Caki2 (cell line): Measurements from ENCODE around the gene CIDEB. TPM values are rescaled to one million over a fixed set of nuclear protein-coding genes. Genes with fewer than 3 reads are reported as not detected.

Experiments
- DNase-seq: peaks from one replicate; pipeline ENCODE4 v3.0.0-alpha.2; 2015; ENCODE audit warnings: low read depth
- in situ Hi-C: cut with HindIII; loops from 2 replicates; pipeline ENCODE4 v1.10.0; 2016; ENCODE audit warnings: low sequenced_read_pairs, low pct_unique_long_range_greater_than_20kb, mixed read lengths
- total RNA-seq: library from RNA; depleted of rRNA; stranded (reverse); fragments of >200 nt; shearing (Covaris generic); gene quantifications from 2 replicates; pipeline ENCODE4 v1.2.3, GENCODE V29; 2014; ENCODE audit warnings: low replicate concordance

Gene CIDEB
- total RNA-seq, 1 experiment from 2014 or later = 1.0 TPM

GRCh38 chr14:24316597-24316950, 8.8 kb upstream of the CIDEB start:
- in situ Hi-C loops = no loop called here
- no peak for DNase-seq

- no peak for DNase-seq
- in situ Hi-C loops = no loop called here
Observed at GRCh38 chr14:24315807-24316596, 8.2 kb upstream of the CIDEB start.

GRCh38 chr14:24315243-24315806, 7.5 kb upstream of the CIDEB start:
- in situ Hi-C loops = no loop called here
- DNase-seq = no peak

- no peak for DNase-seq
- in situ Hi-C loops = no loop called here
Observed at GRCh38 chr14:24314377-24315193, 6.8 kb upstream of the CIDEB start.

GRCh38 chr14:24313913-24314312, 6.1 kb upstream of the CIDEB start:
- in situ Hi-C loops = no loop called here

GRCh38 chr14:24312736-24313507, 5.1 kb upstream of the CIDEB start:
- in situ Hi-C loops = no loop called here
- no peak for DNase-seq

More at GRCh38 chr14:24313913-24314312, 6.1 kb upstream of the CIDEB start:
- DNase-seq = no peak

- in situ Hi-C loops = no loop called here
- DNase-seq = no peak
Observed at GRCh38 chr14:24311837-24312615, 4.2 kb upstream of the CIDEB start.

- peak; percentile 36 for DNase-seq
- in situ Hi-C loops = no loop called here
Observed at GRCh38 chr14:24310646-24311604, 3.1 kb upstream of the CIDEB start, which contains the start of gene LTB4R. TSS of gene LTB4R (plus strand) at chr14:24311502. CDS start at chr14:24315652, 4,150 bp downstream.

- in situ Hi-C loops = no loop called here
- no peak for DNase-seq
Observed at GRCh38 chr14:24310265-24310645, 2.5 kb upstream of the CIDEB start.

- in situ Hi-C loops = no loop called here
- no peak for DNase-seq
Observed at GRCh38 chr14:24309538-24310264, 1.9 kb upstream of the CIDEB start, which contains the start of gene LTB4R2. TSS of gene LTB4R2 (plus strand) at chr14:24310140. CDS start at chr14:24310665, 525 bp downstream.

GRCh38 chr14:24308342-24309124, 756 bp upstream of the CIDEB start:
- in situ Hi-C loops = no loop called here
- DNase-seq = no peak

GRCh38 chr14:24307156-24307574, 612 bp downstream of the CIDEB start:
- no peak for DNase-seq
- in situ Hi-C loops = no loop called here

- in situ Hi-C loops = no loop called here
- DNase-seq = no peak
Observed at GRCh38 chr14:24304019-24304387, 3.8 kb downstream of the CIDEB start.

- in situ Hi-C loops = no loop called here
- no peak for DNase-seq
Observed at GRCh38 chr14:24300326-24300980, 7.3 kb downstream of the CIDEB start.
